CD4-positive, alpha-beta T cell treated with Interleukin-10 for 1 hour (primary cell): ENCODE measurements around the gene CYB5R4.

Experiments
- DNase-seq: peaks from one replicate; pipeline ENCODE4 v3.0.0-alpha.2; 2020

Gene CYB5R4

DNA sequence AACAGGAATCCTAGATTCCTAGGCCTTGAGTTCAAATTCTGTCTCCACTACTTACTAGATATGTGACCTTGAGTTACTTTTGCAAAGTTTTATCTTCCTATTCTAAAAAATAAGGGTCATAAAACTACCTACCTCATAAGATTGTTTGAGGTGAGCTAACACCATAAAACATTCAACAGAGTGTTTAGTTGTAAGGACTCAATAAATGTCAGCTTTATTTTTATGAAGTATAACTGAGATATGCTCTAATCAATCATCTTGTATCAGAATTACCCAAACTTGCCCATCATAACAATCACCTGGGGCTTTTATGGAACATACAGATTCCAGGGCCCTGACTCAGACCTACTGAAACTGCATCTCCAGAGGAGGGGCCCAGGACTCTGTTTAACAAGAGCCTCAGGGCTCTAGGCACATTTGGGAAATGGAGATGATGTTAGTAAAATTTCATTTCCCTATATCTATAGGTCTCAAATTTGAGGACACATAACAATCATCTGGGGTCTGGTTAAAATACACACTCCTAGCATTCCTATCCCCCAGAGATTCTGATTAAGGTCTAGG lies 138.6 kb downstream of the CYB5R4 start:
- DNase-seq: no peak

DNA sequence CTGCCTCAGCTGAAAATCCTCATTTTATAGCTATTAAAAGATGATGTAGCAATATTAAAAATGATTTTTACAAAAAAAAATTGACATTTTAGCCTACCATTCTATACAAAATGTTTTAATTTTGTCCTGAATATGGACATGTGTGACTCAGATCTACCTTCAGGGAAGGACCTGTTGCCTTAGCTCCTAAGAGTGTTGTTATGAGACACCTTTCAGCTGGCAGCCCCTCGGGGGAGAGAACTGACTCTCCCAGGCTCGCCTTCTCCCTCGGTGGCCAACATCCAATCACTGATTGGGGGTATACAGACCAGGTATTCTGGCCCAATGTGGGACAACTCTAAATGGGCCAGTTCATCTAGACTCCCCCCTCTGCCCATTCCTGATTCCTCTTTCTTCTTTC lies 141.6 kb downstream of the CYB5R4 start:
- no peak for DNase-seq

DNA sequence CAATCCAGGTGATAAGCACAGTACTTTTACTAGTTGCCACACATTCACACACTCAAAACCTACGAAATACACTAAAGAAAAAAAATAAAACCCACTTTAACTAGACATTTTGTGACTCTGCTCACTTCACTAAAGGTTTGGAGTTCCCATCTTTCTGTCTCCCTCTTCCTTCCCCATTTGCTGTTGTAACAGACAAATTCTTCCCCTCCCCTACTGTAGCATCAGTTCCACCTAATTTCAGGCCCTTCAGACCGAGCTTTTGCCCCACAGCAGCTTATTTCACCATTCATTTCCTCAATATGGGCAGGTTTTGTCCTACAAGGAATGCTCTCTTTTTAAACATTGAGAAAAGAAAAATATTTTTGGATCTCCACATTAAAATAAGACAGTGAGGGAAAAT lies 142.7 kb downstream of the CYB5R4 start:
- no peak for DNase-seq

DNA sequence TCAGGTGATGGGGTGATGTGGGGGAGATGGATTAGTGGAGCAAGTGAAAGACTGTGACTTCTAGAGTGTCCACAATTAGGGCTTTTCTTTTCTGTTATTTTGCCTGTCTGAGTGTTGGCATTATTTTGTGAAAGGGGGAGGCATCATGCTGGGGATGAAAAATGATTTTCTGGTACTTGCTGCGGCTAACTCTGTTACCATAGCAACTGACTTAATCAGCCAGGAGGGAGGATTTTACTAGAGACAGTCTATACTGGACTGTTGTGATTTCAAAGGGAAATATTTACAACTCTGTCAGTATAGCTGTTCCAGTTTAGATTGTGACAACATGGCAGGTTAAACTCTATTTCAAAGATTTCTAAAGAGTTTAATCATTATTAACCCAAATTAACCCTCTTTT lies 143.6 kb downstream of the CYB5R4 start:
- no peak for DNase-seq

DNA sequence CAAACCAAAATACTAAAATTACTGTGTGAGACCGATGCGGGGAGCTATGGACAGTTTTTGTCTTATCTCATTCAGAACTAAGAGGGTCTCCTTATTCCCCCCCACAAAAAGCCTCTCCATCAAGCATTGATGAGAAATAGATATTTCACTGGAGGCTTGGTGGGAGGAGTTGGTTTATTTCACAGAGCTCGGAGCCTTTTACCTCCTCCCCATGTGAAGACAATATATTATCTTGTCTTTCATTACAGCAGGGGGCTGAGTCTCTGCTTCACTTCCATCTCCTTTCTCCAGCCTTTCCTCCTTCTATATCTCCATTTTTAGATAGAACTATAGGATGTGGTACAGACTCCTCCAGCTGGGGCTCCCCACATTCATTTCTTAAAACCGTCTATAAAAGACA lies 144.2 kb downstream of the CYB5R4 start:
- no peak for DNase-seq

DNA sequence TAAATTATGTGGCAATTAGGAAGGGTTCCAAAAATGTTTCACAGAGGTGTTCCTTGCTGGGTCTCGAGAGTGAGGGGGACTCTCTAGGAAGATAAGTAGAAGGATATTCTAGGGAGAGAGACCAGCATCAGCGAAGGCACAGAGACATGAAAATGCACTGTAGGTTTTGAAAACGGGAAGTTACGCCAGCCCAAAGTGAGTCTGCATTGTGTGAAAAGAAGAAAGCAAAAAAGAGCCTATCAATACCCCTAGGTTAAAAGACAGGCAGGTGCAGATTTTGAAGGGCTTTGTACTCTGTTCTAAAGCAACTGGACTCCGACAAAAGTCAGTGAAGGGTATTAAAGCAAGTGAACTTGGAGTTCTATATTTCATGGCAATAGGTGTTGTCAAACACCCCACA lies 148.4 kb downstream of the CYB5R4 start:
- DNase-seq: no peak

DNA sequence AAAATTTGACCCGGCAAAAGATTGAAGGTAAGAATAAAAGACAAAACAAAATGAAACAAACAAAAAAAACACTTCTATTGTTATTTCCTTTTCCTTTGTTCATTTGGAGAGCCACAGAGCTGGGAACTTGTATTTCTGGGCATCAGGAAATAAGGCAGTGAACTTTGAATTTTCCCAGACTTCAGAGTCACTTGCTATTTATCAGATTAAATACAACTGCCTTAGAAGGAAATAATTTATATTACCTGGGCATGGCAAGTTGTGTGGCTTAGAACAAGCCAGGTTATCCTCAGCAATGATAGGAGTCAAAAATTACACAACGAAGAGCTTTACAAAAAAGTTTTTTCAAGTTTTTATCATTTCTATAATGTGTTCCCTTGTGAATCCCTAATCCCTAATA lies 153.9 kb downstream of the CYB5R4 start:
- DNase-seq: no peak

DNA sequence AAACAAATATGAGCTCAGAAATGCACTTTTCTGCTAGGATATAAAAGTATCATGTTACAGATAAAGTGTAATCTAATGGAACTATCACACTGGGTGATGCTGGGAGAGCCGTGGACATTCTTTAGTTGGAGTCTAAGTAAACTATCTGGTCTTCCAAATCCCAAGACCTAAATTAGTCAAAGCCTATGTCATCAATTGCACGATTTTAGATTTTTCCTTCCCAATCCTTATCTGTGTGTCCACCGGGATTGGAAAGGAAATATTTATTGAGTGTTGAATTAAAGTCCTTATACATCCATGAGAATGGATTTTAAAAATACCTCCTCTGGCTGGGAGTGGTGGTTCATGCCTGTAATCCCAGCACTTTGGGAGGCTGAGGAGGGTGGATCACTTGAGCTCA lies 154.4 kb downstream of the CYB5R4 start:
- DNase-seq: no peak

DNA sequence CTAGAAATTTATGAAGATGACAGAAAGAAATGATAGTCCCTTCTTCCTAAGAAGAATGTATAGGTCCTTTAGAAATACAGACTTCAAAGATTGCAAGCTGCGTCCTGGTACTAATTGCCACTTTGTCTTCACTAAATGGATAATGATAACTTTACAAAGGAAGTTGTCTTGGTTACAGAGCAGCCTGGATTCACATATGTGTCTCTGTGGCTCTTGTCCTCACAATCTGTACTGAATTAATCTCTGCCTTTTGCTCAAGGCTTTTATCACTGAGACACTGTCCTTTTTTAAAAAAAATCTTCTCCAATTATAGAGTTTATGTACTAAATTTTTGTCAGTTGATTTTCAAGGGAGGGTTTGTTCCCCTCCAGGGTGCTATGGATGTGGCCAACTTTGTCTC lies 156.5 kb downstream of the CYB5R4 start:
- DNase-seq: no peak
